ENCODE results near the gene NABP2.
"Not testable (repeated sequence)": the region's sequence is repeated elsewhere in the genome, so short reads cannot be mapped to it uniquely, and the experiment has no call there.

Gene NABP2

DNA sequence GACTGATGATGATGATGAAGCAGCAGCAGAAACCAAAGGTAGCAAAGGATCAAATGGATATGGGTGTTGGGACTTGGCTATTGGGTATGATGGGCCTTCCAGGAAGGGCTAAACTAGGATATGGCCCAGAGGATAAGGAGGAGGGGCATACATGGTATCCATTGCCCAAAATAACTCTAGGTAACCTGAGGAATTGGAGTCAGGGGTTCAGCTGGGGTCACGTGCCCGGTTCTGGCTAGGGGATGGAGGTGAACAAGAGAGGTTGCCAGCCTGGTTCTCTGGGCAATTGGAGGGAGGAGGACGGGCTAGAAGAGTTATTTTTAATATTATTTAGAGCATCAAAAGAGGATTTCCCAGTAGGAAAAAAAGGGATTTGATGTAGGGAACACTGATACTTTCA is 36.8 kb downstream of the NABP2 start:
- no peak overlapping the region for H2AFZ ChIP-seq (ENCODE audit: insufficient read depth, low read length, poor library complexity)
- no peak overlapping the region for H2BK120ac ChIP-seq (ENCODE audit: insufficient read depth, low read length, poor library complexity)
- no peak overlapping the region for H3K9ac ChIP-seq (ENCODE audit: low read length)
- H3K79me1 ChIP-seq (ENCODE audit: low read length) = peaks cover 12% of the 10 kb centered on the region
- no peak overlapping the region for H3K14ac ChIP-seq (ENCODE audit: low read length)
- no peak overlapping the region for H3K4ac ChIP-seq (ENCODE audit: low read depth, low read length)
- peaks cover 11% of the 10 kb centered on the region for H3K79me2 ChIP-seq (ENCODE audit: control insufficient read depth, insufficient read depth, low read length, poor library complexity)
- H3K27me3 ChIP-seq (ENCODE audit: insufficient read depth, low read length) = no peaks in the 10 kb centered on the region
- no peaks in the 10 kb centered on the region for H3K9me3 ChIP-seq (ENCODE audit: insufficient read depth, low read depth, low read length)
- no peak overlapping the region for H4K12ac ChIP-seq (ENCODE audit: low read depth, low read length)
- H2AK5ac ChIP-seq (ENCODE audit: low read length) = no peak overlapping the region
- DNase-seq = no peak
- no peak overlapping the region for H3K27ac ChIP-seq (ENCODE audit: low read depth, low read length)
- H3K4me1 ChIP-seq (ENCODE audit: control insufficient read depth in 1 of 2, insufficient read depth in 2 of 2, low read length in 2 of 2) = peaks cover 8 to 9% of the 10 kb centered on the region in 2 experiments
- no peak overlapping the region for H3K18ac ChIP-seq (ENCODE audit: low read length)
- H3K4me3 ChIP-seq (ENCODE audit: low read depth, low read length) = no peak overlapping the region
- H3K23ac ChIP-seq (ENCODE audit: low read length) = no peak overlapping the region
- no peak overlapping the region for H3K4me2 ChIP-seq (ENCODE audit: low read length)
- no CpG with 5 or more reads among the region's 3 CpGs for WGBS (ENCODE audit: extremely low coverage, insufficient coverage, insufficient read length)
- peaks cover 7 to 8% of the 10 kb centered on the region in 2 experiments for H3K36me3 ChIP-seq (ENCODE audit: control insufficient read depth in 1 of 2, insufficient read depth in 2 of 2, low read length in 2 of 2)
- no peak overlapping the region for H4K91ac ChIP-seq (ENCODE audit: low read depth, low read length)
- no peak overlapping the region for H4K8ac ChIP-seq (ENCODE audit: low read depth, low read length)
- H2BK12ac ChIP-seq (ENCODE audit: low read length) = no peak overlapping the region
- H2BK5ac ChIP-seq (ENCODE audit: low read depth, low read length, poor library complexity) = no peak overlapping the region

DNA sequence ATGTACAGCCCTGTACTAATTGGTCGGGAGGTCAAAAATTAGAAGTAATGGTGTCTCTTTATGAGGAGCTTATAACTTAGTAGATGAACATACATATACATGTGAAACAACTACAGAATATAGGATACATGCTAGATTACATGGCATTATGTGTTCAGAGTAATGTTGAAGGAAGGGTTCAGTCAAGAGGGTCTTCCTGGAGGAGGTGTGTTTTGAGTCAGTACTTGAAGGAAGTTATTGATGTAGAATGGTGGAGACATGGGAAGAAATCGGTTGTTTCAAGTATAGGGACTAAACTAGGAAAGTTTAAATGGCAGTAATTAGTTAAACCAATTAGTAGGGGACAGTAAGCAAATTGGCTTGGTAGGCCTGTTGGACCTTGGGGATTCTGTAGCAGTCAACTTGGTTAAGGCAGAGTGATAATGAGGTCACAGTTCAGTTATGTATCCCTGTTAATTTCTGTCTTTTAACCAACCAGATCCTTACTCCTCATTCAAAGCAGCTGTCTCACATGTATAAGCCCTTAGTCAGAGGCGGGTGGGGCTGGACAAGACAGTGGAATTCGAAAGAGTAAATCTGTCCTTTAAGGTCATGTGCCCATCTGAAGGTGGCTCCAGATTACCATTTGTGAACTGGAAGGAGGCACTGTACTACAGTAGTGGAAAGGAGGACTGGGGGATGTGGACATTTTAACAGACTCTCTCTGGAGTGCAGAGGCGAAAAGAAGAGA is 37.5 kb downstream of the NABP2 start:
- no peaks in the 10 kb centered on the region for H3K9me3 ChIP-seq (ENCODE audit: insufficient read depth, low read depth, low read length)
- H3K27me3 ChIP-seq (ENCODE audit: insufficient read depth, low read length) = no peaks in the 10 kb centered on the region
- no peak overlapping the region for H3K9ac ChIP-seq (ENCODE audit: low read length)
- peaks cover 11% of the 10 kb centered on the region for H3K79me2 ChIP-seq (ENCODE audit: control insufficient read depth, insufficient read depth, low read length, poor library complexity)
- H2BK120ac ChIP-seq (ENCODE audit: insufficient read depth, low read length, poor library complexity) = no peak overlapping the region
- H3K4ac ChIP-seq (ENCODE audit: low read depth, low read length) = no peak overlapping the region
- no peak overlapping the region for H2AFZ ChIP-seq (ENCODE audit: insufficient read depth, low read length, poor library complexity)
- WGBS (ENCODE audit: extremely low coverage, insufficient coverage, insufficient read length) = no CpG with 5 or more reads among the region's 5 CpGs
- peaks cover 10 to 11% of the 10 kb centered on the region in 2 experiments for H3K4me1 ChIP-seq (ENCODE audit: control insufficient read depth in 1 of 2, insufficient read depth in 2 of 2, low read length in 2 of 2)
- H2BK5ac ChIP-seq (ENCODE audit: low read depth, low read length, poor library complexity) = no peak overlapping the region
- H3K14ac ChIP-seq (ENCODE audit: low read length) = no peak overlapping the region
- H4K91ac ChIP-seq (ENCODE audit: low read depth, low read length) = no peak overlapping the region
- no peak overlapping the region for H3K4me2 ChIP-seq (ENCODE audit: low read length)
- peaks cover 2 to 5% of the 10 kb centered on the region in 2 experiments for H3K36me3 ChIP-seq (ENCODE audit: control insufficient read depth in 1 of 2, insufficient read depth in 2 of 2, low read length in 2 of 2)
- no peak overlapping the region for H3K27ac ChIP-seq (ENCODE audit: low read depth, low read length)
- H2BK12ac ChIP-seq (ENCODE audit: low read length) = no peak overlapping the region
- no peak overlapping the region for H3K18ac ChIP-seq (ENCODE audit: low read length)
- no peak overlapping the region for H4K8ac ChIP-seq (ENCODE audit: low read depth, low read length)
- no peak overlapping the region for H4K12ac ChIP-seq (ENCODE audit: low read depth, low read length)
- H3K4me3 ChIP-seq (ENCODE audit: low read depth, low read length) = no peak overlapping the region
- H3K23ac ChIP-seq (ENCODE audit: low read length) = no peak overlapping the region
- no peak overlapping the region for H2AK5ac ChIP-seq (ENCODE audit: low read length)
- peaks cover 12% of the 10 kb centered on the region for H3K79me1 ChIP-seq (ENCODE audit: low read length)
- DNase-seq = peak; percentile 75 to 90

DNA sequence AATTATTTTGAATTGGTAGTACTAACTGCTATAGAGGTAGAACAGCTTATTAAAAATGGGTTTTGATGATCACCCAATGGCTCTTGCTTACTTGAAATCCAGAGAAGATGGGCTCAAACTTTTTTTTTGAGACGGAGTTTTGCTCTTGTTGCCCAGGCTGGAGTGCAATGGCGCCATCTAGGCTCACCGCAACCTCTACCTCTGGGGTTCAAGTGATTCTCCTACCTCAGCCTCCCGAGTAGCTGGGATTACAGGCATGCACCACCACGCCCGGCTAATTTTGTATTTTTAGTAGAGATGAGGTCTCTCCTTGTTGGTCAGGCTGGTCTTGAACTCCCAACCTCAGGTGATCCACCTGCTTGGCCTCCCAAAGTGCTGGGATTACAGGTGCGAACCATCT is 38.8 kb downstream of the NABP2 start:
- not testable (repeated sequence) for H2AFZ ChIP-seq (ENCODE audit: insufficient read depth, low read length, poor library complexity); H3K4ac ChIP-seq (ENCODE audit: low read depth, low read length); H3K14ac ChIP-seq (ENCODE audit: low read length); H3K9me3 ChIP-seq (ENCODE audit: insufficient read depth, low read depth, low read length); H4K12ac ChIP-seq (ENCODE audit: low read depth, low read length); H3K79me2 ChIP-seq (ENCODE audit: control insufficient read depth, insufficient read depth, low read length, poor library complexity); H3K27ac ChIP-seq (ENCODE audit: low read depth, low read length); H3K23ac ChIP-seq (ENCODE audit: low read length); H3K4me1 ChIP-seq (ENCODE audit: control insufficient read depth in 1 of 2, insufficient read depth in 2 of 2, low read length in 2 of 2); H3K9ac ChIP-seq (ENCODE audit: low read length); H4K91ac ChIP-seq (ENCODE audit: low read depth, low read length); H3K27me3 ChIP-seq (ENCODE audit: insufficient read depth, low read length); H2BK5ac ChIP-seq (ENCODE audit: low read depth, low read length, poor library complexity); H3K18ac ChIP-seq (ENCODE audit: low read length); H3K4me3 ChIP-seq (ENCODE audit: low read depth, low read length); H2BK120ac ChIP-seq (ENCODE audit: insufficient read depth, low read length, poor library complexity); H3K4me2 ChIP-seq (ENCODE audit: low read length); H3K36me3 ChIP-seq (ENCODE audit: control insufficient read depth in 1 of 2, insufficient read depth in 2 of 2, low read length in 2 of 2); H4K8ac ChIP-seq (ENCODE audit: low read depth, low read length); DNase-seq; H2AK5ac ChIP-seq (ENCODE audit: low read length); H2BK12ac ChIP-seq (ENCODE audit: low read length)
- no CpG with 5 or more reads among the region's 7 CpGs for WGBS (ENCODE audit: extremely low coverage, insufficient coverage, insufficient read length)
- H3K79me1 ChIP-seq (ENCODE audit: low read length) = peaks cover 10% of the 10 kb centered on the region

DNA sequence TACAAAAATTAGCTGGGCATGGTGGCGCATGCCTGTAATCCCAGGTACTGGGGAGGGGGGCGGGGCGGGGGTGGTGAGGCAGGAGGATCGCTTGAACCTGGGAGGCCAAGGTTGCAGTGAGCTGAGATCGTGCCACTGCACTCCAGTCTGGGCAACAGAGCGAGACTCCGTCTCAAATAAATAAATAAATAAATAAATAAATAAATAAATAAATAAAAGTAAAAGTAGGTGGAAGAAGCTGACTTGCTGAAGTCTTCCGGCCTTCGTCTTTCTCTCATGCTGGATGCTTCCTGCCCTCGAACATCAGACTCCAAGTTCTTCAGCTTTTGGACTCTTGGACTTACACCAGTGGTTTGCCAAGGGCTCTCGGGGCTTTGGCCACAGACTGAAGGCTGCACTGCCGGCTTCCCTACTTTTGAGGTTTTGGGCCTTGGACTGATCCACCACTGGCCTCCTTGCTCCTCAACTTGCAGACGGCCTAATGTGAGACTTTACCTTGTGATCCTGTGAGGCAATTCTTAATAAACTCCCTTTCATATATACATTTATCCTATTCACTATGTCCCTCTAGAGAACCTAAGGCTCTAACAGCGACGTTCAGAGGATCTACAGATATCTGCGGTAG is 42.0 kb downstream of the NABP2 start:
- Histone ChIP-seq H4K8ac (ENCODE audit: low read depth, low read length) (peak overlapping the region; percentile 41), H3K14ac (ENCODE audit: low read length) (peak overlapping the region; percentile 18), H2AFZ (ENCODE audit: insufficient read depth, low read length, poor library complexity) (peak overlapping the region; percentile 92), H3K4me3 (ENCODE audit: low read depth, low read length) (peak overlapping the region; percentile 83), H3K36me3 (ENCODE audit: control insufficient read depth in 1 of 2, insufficient read depth in 2 of 2, low read length in 2 of 2) (peaks cover 6 to 11% of the 10 kb centered on the region in 2 experiments), H3K4me2 (ENCODE audit: low read length) (peak overlapping the region; percentile 82)
- H3K4ac ChIP-seq (ENCODE audit: low read depth, low read length); H4K12ac ChIP-seq (ENCODE audit: low read depth, low read length); H2BK5ac ChIP-seq (ENCODE audit: low read depth, low read length, poor library complexity); DNase-seq; H2BK12ac ChIP-seq (ENCODE audit: low read length); H3K4me1 ChIP-seq (ENCODE audit: control insufficient read depth in 1 of 2, insufficient read depth in 2 of 2, low read length in 2 of 2); H3K18ac ChIP-seq (ENCODE audit: low read length); H2BK120ac ChIP-seq (ENCODE audit: insufficient read depth, low read length, poor library complexity); H4K91ac ChIP-seq (ENCODE audit: low read depth, low read length); H3K79me1 ChIP-seq (ENCODE audit: low read length); H3K23ac ChIP-seq (ENCODE audit: low read length); H3K27me3 ChIP-seq (ENCODE audit: insufficient read depth, low read length); H3K27ac ChIP-seq (ENCODE audit: low read depth, low read length); H3K9me3 ChIP-seq (ENCODE audit: insufficient read depth, low read depth, low read length); H3K9ac ChIP-seq (ENCODE audit: low read length); H2AK5ac ChIP-seq (ENCODE audit: low read length); H3K79me2 ChIP-seq (ENCODE audit: control insufficient read depth, insufficient read depth, low read length, poor library complexity): not testable (repeated sequence)
- no CpG with 5 or more reads among the region's 16 CpGs for WGBS (ENCODE audit: extremely low coverage, insufficient coverage, insufficient read length)
